GM19372 (cell line): Measurements from ENCODE around the gene MGARP.
"Not testable (repeated sequence)": the region's sequence is repeated elsewhere in the genome, so short reads cannot be mapped to it uniquely, and the experiment has no call there.

Experiments used
- ATAC-seq: cut with Tn5 transposase; IDR thresholded peaks from one replicate; pipeline ENCODE4 v1.9.1; 2021; ENCODE audit warnings: mild to moderate bottlenecking, low read depth, moderate library complexity; ENCODE audit not compliant: unreplicated experiment

The MGARP gene

GRCh38 chr4:139279760-139280620, at the start of gene MGARP:
TSS of gene MGARP (minus strand) at chr4:139280225. CDS start at chr4:139280158, 67 bp downstream.
- no peak for ATAC-seq

GRCh38 chr4:139329665-139330200, 49.7 kb upstream of the MGARP start:
- ATAC-seq, result no peak

GRCh38 chr4:139324620-139325019, 44.6 kb upstream of the MGARP start:
- ATAC-seq, result no peak

- not testable (repeated sequence) for ATAC-seq
These were observed 42.5 kb upstream of the MGARP start for GRCh38 chr4:139322541-139322940.

- not testable (repeated sequence) for ATAC-seq
These were observed 42.0 kb upstream of the MGARP start for GRCh38 chr4:139322070-139322469.

- no peak for ATAC-seq
These were observed 39.5 kb upstream of the MGARP start for GRCh38 chr4:139319571-139319970.

GRCh38 chr4:139317635-139318034, 37.6 kb upstream of the MGARP start:
- ATAC-seq, result no peak

GRCh38 chr4:139316733-139317132, 36.7 kb upstream of the MGARP start:
- no peak for ATAC-seq

- ATAC-seq, result peak; percentile 58
These were observed 35.2 kb upstream of the MGARP start for GRCh38 chr4:139315221-139315675.

- ATAC-seq, result no peak
These were observed 34.2 kb upstream of the MGARP start for GRCh38 chr4:139314047-139314800.

- not testable (repeated sequence) for ATAC-seq
These were observed 33.4 kb upstream of the MGARP start for GRCh38 chr4:139313414-139313813.

- ATAC-seq, result no peak
These were observed 32.7 kb upstream of the MGARP start for GRCh38 chr4:139312552-139313332.

GRCh38 chr4:139311909-139312308, 31.9 kb upstream of the MGARP start:
- no peak for ATAC-seq

GRCh38 chr4:139304920-139305319, 24.9 kb upstream of the MGARP start:
- no peak for ATAC-seq

GRCh38 chr4:139301821-139302611, 22.0 kb upstream of the MGARP start, which contains the start of gene NDUFC1:
TSS of gene NDUFC1 (minus strand) at chr4:139302477. CDS start at chr4:139295798, 6,679 bp downstream.
- ATAC-seq, result peak; percentile 28

- peak; percentile 82 for ATAC-seq
These were observed 21.2 kb upstream of the MGARP start, which contains the start of gene NAA15 for GRCh38 chr4:139301113-139301820. TSS of gene NAA15 (plus strand) at chr4:139301505. CDS start at chr4:139301778, 273 bp downstream.

GRCh38 chr4:139300431-139301112, 20.5 kb upstream of the MGARP start:
- ATAC-seq, result no peak

GRCh38 chr4:139299536-139299935, 19.5 kb upstream of the MGARP start:
- no peak for ATAC-seq
